Body of pancreas (tissue), 4 donors: Measurements from ENCODE around the gene OR10H2. TPM values are rescaled to one million over a fixed set of nuclear protein-coding genes. Genes with fewer than 3 reads are reported as not detected.
"Not testable (repeated sequence)": the region's sequence is repeated elsewhere in the genome, so short reads cannot be mapped to it uniquely, and the experiment has no call there.

Source experiments
- ATAC-seq: fragments of 150-250 bp; one replicate; pipeline ENCODE4 v1.9.1; 2016
- DNase-seq, 4 donors: peaks; one replicate each; pipeline ENCODE4 v3.0.0-alpha.2; 2019
- H3K27ac ChIP-seq, 4 donors: fragments of 200-600 bp; sonication (generic); 1 replicate in 3 of 4; 2 replicates in 1 of 4; pipeline versions ENCODE4 v1.5.1 to v1.6.1; 2016 to 2019; ENCODE audit warnings: mild to moderate bottlenecking in 1 of 4, mixed read lengths in 1 of 4, moderate library complexity in 1 of 4
- H3K27me3 ChIP-seq, 2 donors: fragments of 200-600 bp; sonication (generic); one replicate each; pipeline ENCODE4 v1.6.0; 2016; ENCODE audit warnings: mild to moderate bottlenecking in 1 of 2
- H3K36me3 ChIP-seq, 2 donors: fragments of 200-600 bp; sonication (generic); replicated peaks in 1 of 2; 2 replicates each; pipeline ENCODE4 v1.5.1; 2016; ENCODE audit warnings: low read depth in 2 of 2; ENCODE audit not compliant: insufficient read depth in 1 of 2
- H3K4me1 ChIP-seq: fragments of 200-600 bp; sonication (generic); one replicate; pipeline ENCODE4 v1.6.0; 2016
- H3K4me3 ChIP-seq, 2 donors: fragments of 200-600 bp; sonication (generic); 1 replicate in 1 of 2; 2 replicates in 1 of 2; pipeline ENCODE4 v1.5.1; 2016 to 2019
- H3K9me3 ChIP-seq, 3 donors: fragments of 200-600 bp; sonication (generic); 1 replicate in 2 of 3; 2 replicates in 1 of 3; pipeline ENCODE4 v1.5.1; 2016
- CTCF ChIP-seq, 7 experiments: fragments of 450-650 bp in 4 of 7; fragments of 200-600 bp in 3 of 7; sonication (generic) in 3 of 7; IDR thresholded peaks; one replicate each; pipeline ENCODE4 v1.5.1; 2016 to 2019; ENCODE audit warnings: antibody characterized with exemption in 7 of 7
- POLR2A ChIP-seq, 3 donors: fragments of 450-650 bp; IDR thresholded peaks; one replicate each; pipeline ENCODE4 v1.6.1; 2016; ENCODE audit warnings: antibody characterized with exemption in 3 of 3, mild to moderate bottlenecking in 2 of 3
- WGBS, 2 donors: methylation state at CpG; one replicate each; pipeline ENCODE4 v1.1.5; 2017; 5-methylcytosine and 5-hydroxymethylcytosine counted together
- intact Hi-C: fragments of 100-400 bp; cut with DNase I; formaldehyde crosslinking; loops from one replicate; pipeline ENCODE4 v1.15.1; 2023
- total RNA-seq, 2 donors: library from RNA; depleted of rRNA; stranded (reverse); fragments of >200 nt; gene quantifications; one replicate each; pipeline ENCODE4 v1.1.0, GENCODE V29; 2016

OR10H2 gene
- not detected for total RNA-seq

GRCh38 chr19:15727724-15728123 is at the start of gene OR10H2:
Gene OR10H2 (plus strand): TSS chr19:15728024. CDS start chr19:15728044, 20 bp downstream.
- ATAC-seq (no peak), DNase-seq (no peak)
- WGBS, 2 donors, result 54 to 59% methylated on average over 5 of the region's 5 CpGs
- intact Hi-C loops, result no loop called here
- H3K36me3 ChIP-seq, result no peaks in the 10 kb centered on the region
- no peaks in the 10 kb centered on the region for H3K9me3 ChIP-seq
- no peaks in the 10 kb centered on the region for H3K4me1 ChIP-seq
- no peaks in the 10 kb centered on the region for H3K27me3 ChIP-seq
- H3K4me3 ChIP-seq, result no peak within 1 kb of the TSS
- TF ChIP-seq POLR2A (IDR thresholded peaks at IDR 0.05), result no peak
- TF ChIP-seq CTCF (IDR thresholded peaks at IDR 0.05), result no peak
- no peak within 1 kb of the TSS for H3K27ac ChIP-seq

- H3K4me1 ChIP-seq, result no peaks in the 10 kb centered on the region
- 9 to 12% methylated on average over 4 of the region's 4 CpGs for WGBS, 2 donors
- no peak overlapping the region for H3K27ac ChIP-seq
- H3K36me3 ChIP-seq, result no peaks in the 10 kb centered on the region
- TF ChIP-seq CTCF (IDR thresholded peaks at IDR 0.05) (no peak), POLR2A (IDR thresholded peaks at IDR 0.05) (no peak)
- no peaks in the 10 kb centered on the region for H3K9me3 ChIP-seq
- H3K27me3 ChIP-seq, result no peaks in the 10 kb centered on the region
- DNase-seq, result no peak
- H3K4me3 ChIP-seq, result no peak overlapping the region
- intact Hi-C loops, result no loop called here
- no peak for ATAC-seq
Measured at GRCh38 chr19:15679089-15679488, 48.7 kb upstream of the OR10H2 start.

- H3K9me3 ChIP-seq, H3K27me3 ChIP-seq, H3K36me3 ChIP-seq, H3K4me1 ChIP-seq, intact Hi-C loops, H3K4me3 ChIP-seq, DNase-seq, ATAC-seq, H3K27ac ChIP-seq: not testable (repeated sequence)
- WGBS, 2 donors, result 34 to 51% methylated on average over 3 to 4 of the region's 4 CpGs
Measured at GRCh38 chr19:15679865-15680264, 48.0 kb upstream of the OR10H2 start.

- WGBS, 2 donors, result 33 to 52% methylated on average over 7 to 8 of the region's 8 CpGs
- Histone ChIP-seq H3K9me3 (no peaks in the 10 kb centered on the region), H3K4me1 (no peaks in the 10 kb centered on the region), H3K4me3 (no peak overlapping the region), H3K27ac (no peak overlapping the region), H3K36me3 (no peaks in the 10 kb centered on the region), H3K27me3 (no peaks in the 10 kb centered on the region)
- DNase-seq (no peak), ATAC-seq (no peak)
- TF ChIP-seq POLR2A (IDR thresholded peaks at IDR 0.05) (no peak), CTCF (IDR thresholded peaks at IDR 0.05) (no peak)
- intact Hi-C loops, result no loop called here
Measured at GRCh38 chr19:15680478-15681322, 47.1 kb upstream of the OR10H2 start.

GRCh38 chr19:15683411-15683810 is 44.4 kb upstream of the OR10H2 start:
- no peak overlapping the region for H3K27ac ChIP-seq
- WGBS, 2 donors, result 64 to 75% methylated on average over 9 to 10 of the region's 10 CpGs
- no peak for ATAC-seq

More at GRCh38 chr19:15683411-15683810, 44.4 kb upstream of the OR10H2 start:
- Histone ChIP-seq H3K36me3 (no peaks in the 10 kb centered on the region), H3K4me3 (no peak overlapping the region), H3K27me3 (no peaks in the 10 kb centered on the region), H3K4me1 (no peaks in the 10 kb centered on the region), H3K9me3 (no peaks in the 10 kb centered on the region)
- no peak for TF ChIP-seq POLR2A (IDR thresholded peaks at IDR 0.05)
- no peak for TF ChIP-seq CTCF (IDR thresholded peaks at IDR 0.05)
- intact Hi-C loops, result no loop called here
- no peak for DNase-seq
